Measurements from ENCODE around the gene BSCL2.
"Not testable (repeated sequence)": the region's sequence is repeated elsewhere in the genome, so short reads cannot be mapped to it uniquely, and the experiment has no call there.

BSCL2 gene

GRCh38 chr11:62707277-62707861, at the start of gene BSCL2, which contains the start of gene GNG3:
BSCL2 (minus strand) TSS chr11:62707424; CDS start chr11:62707195, 229 bp downstream.
GNG3 (plus strand) TSS chr11:62707676; CDS start chr11:62708296, 620 bp downstream.
- DNase-seq (ENCODE audit: low read depth): no peak

GRCh38 chr11:62755086-62755615, 47.9 kb upstream of the BSCL2 start:
- no peak for DNase-seq (ENCODE audit: low read depth)

DNA sequence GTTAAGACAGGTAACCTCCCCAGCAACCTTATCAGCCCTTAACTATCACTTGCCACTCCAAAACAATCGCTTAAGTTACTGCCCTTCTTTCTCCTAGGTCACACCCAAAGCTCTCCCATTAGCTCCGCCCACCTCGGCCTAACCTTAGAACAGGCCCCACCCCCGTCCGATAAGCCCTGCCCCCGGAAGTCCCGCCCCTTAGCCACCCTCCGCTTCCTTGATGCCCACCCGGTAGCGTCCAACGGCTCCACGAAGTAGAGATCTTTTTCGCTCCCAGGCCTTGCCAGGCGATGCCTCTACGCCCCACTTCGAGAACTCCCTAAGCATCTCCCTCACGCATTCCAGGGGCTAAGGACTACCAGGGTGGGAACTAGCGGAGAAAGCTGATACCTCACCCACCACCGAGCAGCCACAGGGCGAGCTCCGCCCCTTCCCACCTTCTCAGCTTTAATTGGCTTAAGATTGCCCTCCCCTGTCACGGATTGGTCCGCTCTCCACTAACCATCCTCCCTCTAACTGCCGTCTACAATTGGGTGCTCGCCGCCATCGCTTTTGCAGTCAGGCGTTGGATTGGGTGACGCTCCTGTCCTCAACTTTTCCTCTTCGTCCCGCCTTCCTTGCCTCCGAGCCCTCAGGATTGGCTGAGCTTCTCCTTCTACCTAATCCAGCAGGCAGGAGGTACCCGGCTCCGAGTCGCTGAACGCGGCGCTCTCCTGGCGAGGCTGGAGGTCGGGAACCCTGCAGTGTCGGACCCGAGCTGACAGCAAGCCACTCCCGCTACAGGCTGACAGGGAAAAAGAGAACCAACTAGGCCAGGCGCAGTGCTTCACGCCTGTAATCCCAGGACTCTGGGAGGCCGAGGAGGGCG, 46.7 kb upstream of the BSCL2 start, which contains the start of gene ZBTB3:
TSS of gene ZBTB3 (minus strand) at position 425 of the 868 bp plus-strand sequence. CDS start 496 bp downstream, outside the sequence.
- peak; percentile 89 for DNase-seq (ENCODE audit: low read depth)

DNA sequence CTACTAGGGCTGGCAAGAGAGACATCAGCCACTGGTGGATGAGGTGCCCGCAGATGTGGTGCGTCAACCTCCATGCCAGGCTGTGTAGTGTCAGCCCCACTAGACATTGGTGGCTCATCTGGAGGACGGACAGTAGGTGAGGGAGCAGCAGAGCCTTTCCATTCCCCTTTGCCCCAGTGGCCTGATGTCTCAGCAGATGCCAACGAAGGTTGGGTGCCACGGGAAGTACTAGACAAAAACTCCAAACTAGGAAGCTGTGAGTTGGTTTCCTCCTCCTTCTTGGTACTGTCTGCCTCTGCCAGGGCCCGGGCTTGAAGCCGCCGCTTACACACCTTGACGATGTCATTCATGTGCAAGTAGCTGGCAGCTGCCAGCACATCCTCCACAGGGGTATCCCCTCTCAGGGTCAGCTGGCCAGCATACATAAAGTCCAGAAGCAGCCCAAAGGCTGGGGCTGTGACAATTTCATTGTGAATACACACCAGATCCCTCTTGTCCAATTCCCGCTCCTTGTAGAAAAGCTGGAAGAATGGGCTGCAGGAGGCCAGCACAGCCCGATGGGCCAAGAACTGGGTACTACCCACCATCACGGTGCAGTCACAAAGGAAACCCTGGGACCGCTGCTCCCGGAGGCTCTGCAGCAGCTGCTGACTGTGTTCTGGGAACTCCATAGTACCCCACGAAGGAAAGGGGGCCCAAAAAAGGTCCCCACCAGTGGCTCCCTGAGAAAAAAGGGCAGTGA, 45.9 kb upstream of the BSCL2 start:
- no peak for DNase-seq (ENCODE audit: low read depth)

- DNase-seq (ENCODE audit: low read depth): no peak
These were observed 45.1 kb upstream of the BSCL2 start for GRCh38 chr11:62752177-62752785.

DNA sequence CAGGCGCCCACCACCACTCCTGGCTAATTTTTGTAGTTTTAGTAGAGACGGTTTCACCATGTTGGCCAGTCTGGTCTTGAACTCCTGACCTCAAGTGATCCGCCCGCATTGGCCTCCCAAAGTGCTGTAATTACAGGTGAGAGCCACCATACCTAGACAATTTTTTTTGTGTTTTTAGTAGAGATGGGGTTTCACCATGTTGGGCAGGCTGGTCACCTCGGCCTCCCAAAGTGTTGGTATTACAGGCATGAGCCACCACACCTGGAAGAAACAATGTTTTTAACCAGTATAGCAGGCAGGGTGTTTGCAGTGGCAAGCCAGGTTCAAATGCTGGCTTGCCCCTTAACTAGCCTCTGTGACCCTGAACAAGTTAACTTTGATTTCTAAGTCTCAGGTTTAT, 42.7 kb upstream of the BSCL2 start:
- DNase-seq (ENCODE audit: low read depth): not testable (repeated sequence)

DNA sequence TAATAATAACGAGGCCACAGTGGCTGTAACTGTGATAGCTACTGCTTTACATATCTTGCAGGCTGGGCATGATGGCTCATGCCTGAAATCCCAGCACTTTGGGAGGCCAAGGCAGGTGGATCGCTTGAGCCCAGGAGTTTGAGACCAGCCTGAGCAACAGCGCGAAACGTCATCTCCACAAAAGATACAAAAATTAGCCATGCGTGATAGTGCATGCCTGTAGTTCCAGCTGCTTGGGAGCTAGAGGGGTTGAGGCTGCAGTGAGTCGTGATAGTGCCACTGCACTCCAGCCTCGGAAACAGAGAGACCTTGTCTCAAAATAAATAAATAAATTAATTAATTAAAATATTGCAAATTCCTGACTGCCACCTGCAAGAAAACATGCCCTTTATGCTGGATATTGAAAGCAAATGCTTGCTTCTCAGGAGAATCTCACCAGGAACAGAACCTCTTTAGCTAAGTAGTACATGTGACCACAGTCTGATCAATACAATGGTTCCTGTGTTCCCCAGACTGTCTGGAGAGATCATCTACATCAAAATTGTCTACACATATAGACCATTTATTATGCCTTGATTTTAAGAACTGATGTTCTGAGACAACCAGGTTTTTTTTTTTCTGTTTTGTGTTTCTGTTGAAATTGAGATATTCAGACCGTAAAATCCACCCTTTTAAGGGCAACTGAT, 40.4 kb upstream of the BSCL2 start:
- no peak for DNase-seq (ENCODE audit: low read depth)

- no peak for DNase-seq (ENCODE audit: low read depth)
These were observed 30.0 kb upstream of the BSCL2 start for GRCh38 chr11:62737196-62737595.

DNA sequence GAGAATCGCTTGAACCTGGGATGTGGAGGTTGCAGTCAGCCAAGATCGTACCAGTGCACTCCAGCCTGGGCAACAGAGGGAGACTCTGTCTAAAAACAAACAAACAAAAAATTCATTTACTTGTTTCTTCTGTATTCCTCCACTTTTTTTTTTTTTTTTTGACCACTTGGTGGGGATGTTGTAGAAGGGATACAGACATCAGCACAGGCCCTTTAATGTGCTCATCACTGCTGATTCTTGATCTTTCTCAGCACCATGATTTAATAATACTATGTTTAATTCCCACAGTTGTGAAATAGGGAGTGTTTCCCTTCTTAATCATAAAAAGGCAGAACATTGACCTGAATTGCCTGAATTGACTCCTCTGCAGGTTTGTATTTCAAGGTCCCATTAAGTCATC, 25.6 kb upstream of the BSCL2 start:
- no peak for DNase-seq (ENCODE audit: low read depth)

GRCh38 chr11:62730076-62730475, 22.9 kb upstream of the BSCL2 start:
- not testable (repeated sequence) for DNase-seq (ENCODE audit: low read depth)

DNA sequence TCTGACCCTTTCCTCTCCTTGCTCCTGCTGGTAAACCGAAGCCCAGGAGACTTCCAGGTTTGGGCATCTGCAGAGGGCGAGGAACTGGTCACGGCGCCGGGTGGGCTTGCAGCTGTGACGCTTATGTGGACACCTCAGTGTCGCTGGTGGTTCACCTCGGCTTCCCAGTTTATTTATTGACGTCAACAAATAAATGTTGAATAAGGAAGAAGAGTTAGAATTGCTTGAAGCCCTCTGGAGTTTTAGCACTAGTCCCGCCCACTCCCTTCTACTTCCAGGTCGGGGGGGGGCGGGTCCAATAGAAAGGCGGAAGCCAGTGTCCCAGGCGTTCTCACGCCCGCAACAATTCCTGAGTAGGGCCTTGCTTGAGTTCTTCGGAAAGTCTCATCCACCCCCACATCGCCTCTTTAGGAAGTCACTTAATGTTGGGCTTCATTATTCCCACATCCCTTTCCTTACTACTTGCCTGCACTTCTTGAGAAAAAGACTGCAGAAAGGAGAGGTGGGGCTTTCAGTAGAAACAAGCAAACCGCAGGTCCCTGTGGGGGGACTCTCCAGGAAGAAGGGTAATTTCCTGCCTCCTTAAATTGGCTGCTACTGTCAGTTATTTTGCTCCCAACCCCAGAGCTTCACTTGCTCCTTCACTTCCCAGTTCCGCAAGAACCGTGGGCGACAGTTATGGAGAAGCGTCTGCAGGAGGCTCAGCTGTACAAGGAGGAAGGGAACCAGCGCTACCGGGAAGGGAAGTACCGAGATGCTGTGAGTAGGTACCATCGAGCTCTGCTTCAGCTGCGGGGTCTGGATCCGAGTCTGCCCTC, 21.2 kb upstream of the BSCL2 start, which contains the start of gene TTC9C:
TSS of gene TTC9C (plus strand) at position 316 of the 818 bp plus-strand sequence. CDS start at position 679, 363 bp downstream.
- DNase-seq (ENCODE audit: low read depth): peak; percentile 69

DNA sequence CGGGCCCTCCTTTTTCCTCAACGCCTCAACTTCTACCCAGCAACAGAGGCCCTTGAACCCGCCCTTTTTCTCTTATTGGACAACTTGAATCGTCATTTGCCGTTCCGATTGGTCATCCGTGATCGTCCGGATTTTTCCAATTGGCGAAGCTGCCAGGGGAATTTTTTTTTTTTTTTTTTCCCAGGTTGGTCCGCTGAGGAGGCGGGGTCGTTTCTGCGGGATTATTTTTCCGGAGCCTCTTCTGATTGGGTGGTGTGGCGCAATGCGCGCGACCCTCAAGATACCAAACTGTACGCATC, 20.6 kb upstream of the BSCL2 start:
- DNase-seq (ENCODE audit: low read depth): peak; percentile 63

GRCh38 chr11:62727165-62727871, 20.1 kb upstream of the BSCL2 start, which contains the start of gene HNRNPUL2:
HNRNPUL2 (minus strand) TSS chr11:62727457; CDS start chr11:62727156, 301 bp downstream.
- peak; percentile 98 for DNase-seq (ENCODE audit: low read depth)

DNA sequence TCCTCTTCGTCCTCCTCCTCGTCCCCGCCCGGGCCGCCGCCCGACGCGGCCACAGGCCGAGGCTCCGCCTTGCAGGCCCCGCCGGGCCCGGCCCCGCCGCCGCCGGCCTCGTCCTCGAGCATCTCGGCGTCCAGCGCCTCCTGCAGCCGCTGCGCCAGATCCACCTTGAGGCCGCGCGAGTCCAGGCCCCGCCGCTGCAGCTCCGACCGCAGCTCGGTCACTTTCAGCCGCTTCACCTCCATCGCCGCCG, 19.6 kb upstream of the BSCL2 start:
- DNase-seq (ENCODE audit: low read depth): no peak

DNA sequence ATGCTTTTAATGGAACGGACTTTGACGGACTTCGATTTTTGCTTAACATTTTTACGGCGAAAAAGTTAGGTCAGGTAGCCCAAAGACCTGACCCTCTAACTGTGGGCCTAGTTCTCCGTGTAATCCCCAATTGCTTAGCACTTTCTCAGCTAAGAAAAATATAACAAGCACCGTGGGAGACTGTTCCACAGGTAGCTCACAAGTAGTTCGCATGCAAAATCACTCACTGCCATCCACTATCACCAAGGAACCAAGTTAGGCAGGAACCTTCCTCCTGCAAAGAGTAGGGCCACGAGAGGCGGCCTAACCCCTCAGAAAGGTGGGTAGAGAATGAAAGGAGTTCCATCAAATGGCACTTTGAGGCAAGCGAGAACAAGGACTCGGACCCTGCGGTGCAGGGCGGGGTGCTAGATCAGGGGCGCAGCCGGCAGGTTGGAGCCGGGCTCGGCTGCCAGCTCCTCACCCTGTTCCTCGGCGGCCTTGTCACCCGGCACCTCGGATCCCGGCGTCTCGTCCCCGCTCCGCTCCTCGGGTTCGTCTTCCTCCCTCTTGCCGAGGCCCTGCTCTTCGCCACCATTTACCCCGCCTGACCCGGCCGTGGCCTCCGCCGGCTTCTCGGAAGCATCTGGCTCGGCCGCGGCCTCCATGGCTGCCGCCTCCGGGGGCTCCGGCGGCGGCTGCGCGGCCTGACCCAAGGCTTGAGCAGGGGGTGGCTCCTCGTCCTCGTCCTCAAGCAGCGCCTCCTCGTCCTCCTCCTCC, 19.1 kb upstream of the BSCL2 start:
- DNase-seq (ENCODE audit: low read depth): peak; percentile 15

DNA sequence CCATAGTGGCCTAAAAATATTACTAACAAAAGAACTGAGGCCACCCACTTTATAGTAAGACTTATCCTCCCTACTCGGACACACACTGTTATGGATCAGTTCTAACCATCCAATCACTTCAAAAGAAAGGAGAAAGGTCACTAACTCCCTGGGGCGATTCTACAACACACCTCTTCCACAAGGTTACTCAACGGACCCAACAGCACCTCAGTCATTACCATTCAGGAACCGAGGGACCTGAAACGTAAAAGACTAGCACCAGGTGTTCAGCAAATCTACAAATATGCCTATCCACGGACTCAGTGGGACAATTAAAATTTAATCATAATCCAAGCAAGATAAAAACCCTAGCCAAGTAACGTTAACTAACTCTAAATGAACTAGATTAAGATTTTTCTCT, 18.4 kb upstream of the BSCL2 start:
- DNase-seq (ENCODE audit: low read depth): no peak

DNA sequence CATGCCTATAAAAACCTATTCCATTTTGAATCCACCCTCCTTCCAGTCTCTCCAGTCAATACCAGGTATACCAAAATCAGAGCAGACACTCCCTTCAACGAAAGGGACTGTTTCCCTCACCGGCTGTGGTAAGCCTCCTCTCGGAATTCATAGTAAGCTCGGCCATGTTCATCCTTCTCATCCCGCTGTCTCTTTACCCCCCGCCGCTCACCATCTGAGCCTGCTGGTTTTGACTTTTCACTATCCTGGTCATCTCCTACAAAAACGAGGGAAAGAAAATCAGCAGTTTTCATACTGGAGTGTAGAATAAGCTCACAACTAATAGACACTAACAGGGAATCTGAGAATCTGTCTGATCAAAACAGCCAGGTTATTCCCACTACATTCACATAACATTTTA, 16.9 kb upstream of the BSCL2 start:
- DNase-seq (ENCODE audit: low read depth): no peak

DNA sequence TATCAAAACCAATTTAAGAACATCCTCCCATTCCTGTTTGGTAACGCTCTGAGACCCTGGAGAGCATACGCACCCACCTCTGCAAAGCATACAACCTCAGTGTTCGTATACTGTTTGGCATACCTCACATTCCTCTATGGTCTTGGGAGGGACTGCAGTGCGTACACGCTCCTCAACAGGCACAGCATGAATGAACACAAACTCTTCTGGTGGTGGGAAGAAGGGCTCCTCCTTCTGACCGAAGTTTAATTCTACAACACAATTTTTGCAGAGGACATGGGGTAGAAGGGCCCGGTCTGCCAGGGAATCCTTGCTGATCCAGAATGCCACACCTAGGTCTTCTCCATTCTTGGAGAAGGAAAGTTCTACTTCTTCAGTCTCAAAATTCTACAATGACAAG, 14.8 kb upstream of the BSCL2 start:
- DNase-seq (ENCODE audit: low read depth): no peak

DNA sequence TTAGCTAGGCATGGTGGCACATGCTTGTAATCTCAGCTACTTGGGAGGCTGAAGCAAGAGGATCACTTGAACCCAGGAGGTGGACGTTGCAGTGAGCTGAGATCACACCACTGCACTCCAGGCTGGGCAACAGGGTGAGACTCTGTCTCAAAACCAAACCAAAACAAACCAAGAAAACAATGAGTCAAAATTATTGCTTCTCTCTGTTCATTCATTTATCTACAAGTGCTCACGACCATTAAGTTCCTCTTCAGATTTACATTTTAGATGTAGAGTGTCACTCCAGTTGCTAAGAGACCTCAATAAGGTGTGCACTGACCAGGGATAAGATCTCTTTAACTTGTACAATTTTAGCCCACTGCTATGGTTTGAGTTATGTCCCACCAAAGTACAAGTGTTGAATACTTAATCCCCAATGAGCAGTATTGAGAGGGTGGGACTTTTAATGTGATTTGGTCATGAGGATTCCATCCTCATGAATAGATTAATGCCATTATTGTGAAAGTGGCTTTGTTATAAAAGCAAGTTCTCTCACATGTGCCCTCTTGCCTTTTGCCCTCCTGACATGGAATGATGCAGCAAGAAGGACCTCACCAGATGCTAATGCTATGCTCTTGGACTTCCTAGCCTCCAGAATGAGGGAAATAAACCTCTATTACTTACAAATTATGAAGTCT, 12.2 kb upstream of the BSCL2 start:
- no peak for DNase-seq (ENCODE audit: low read depth)

Measured in stimulated activated CD8-positive, alpha-beta memory T cell treated with anti-CD3 and anti-CD28 coated beads, Interleukin-12 subunit alpha, Interleukin-12 subunit beta, amount 100 ng/mL, for 4 hours (primary cell).